Measurements from ENCODE around the gene DUSP22.

DUSP22 gene

GRCh38 chr6:319177-320131 lies 27.2 kb downstream of the DUSP22 start:
- Histone ChIP-seq H3K79me1 (ENCODE audit: low read length) (no peaks in the 10 kb centered on the region), H2BK5ac (ENCODE audit: low read depth, low read length, poor library complexity) (no peak overlapping the region)
- whole genome bisulfite sequencing (ENCODE audit: extremely low coverage, insufficient coverage, insufficient read length) = no CpG with 5 or more reads among the region's 14 CpGs

GRCh38 chr6:320351-321157 lies 28.3 kb downstream of the DUSP22 start:
- H3K79me2 ChIP-seq (ENCODE audit: control insufficient read depth, insufficient read depth, low read length, poor library complexity) = no peaks in the 10 kb centered on the region
- H3K4ac ChIP-seq (ENCODE audit: low read depth, low read length) = no peak overlapping the region

More at GRCh38 chr6:319177-320131, 27.2 kb downstream of the DUSP22 start:
- Histone ChIP-seq H3K79me2 (ENCODE audit: control insufficient read depth, insufficient read depth, low read length, poor library complexity) (no peaks in the 10 kb centered on the region), H3K36me3 (ENCODE audit: control insufficient read depth in 1 of 2, insufficient read depth in 2 of 2, low read length in 2 of 2) (peaks cover 0 to 2% of the 10 kb centered on the region in 2 experiments), H3K14ac (ENCODE audit: low read length) (no peak overlapping the region), H3K4me3 (ENCODE audit: low read depth, low read length) (no peak overlapping the region), H4K12ac (ENCODE audit: low read depth, low read length) (no peak overlapping the region), H3K4me1 (ENCODE audit: control insufficient read depth in 1 of 2, insufficient read depth in 2 of 2, low read length in 2 of 2) (no peaks in the 10 kb centered on the region), H4K8ac (ENCODE audit: low read depth, low read length) (no peak overlapping the region), H2AFZ (ENCODE audit: insufficient read depth, low read length, poor library complexity) (no peak overlapping the region), H3K9me3 (ENCODE audit: insufficient read depth, low read depth, low read length) (peaks cover 40% of the 10 kb centered on the region), H3K27me3 (ENCODE audit: insufficient read depth, low read length) (no peaks in the 10 kb centered on the region), H3K27ac (ENCODE audit: low read depth, low read length) (no peak overlapping the region), H3K18ac (ENCODE audit: low read length) (no peak overlapping the region), H2BK12ac (ENCODE audit: low read length) (no peak overlapping the region), H3K4ac (ENCODE audit: low read depth, low read length) (no peak overlapping the region), H3K23ac (ENCODE audit: low read length) (no peak overlapping the region), H3K9ac (ENCODE audit: low read length) (no peak overlapping the region), H4K91ac (ENCODE audit: low read depth, low read length) (no peak overlapping the region), H2BK120ac (ENCODE audit: insufficient read depth, low read length, poor library complexity) (no peak overlapping the region), H3K4me2 (ENCODE audit: low read length) (no peak overlapping the region), H2AK5ac (ENCODE audit: low read length) (no peak overlapping the region)
- DNase-seq = no peak

GRCh38 chr6:321158-321438 lies 28.8 kb downstream of the DUSP22 start:
- H3K79me1 ChIP-seq (ENCODE audit: low read length) = no peaks in the 10 kb centered on the region
- H3K9me3 ChIP-seq (ENCODE audit: insufficient read depth, low read depth, low read length) = peaks cover 48% of the 10 kb centered on the region
- H3K79me2 ChIP-seq (ENCODE audit: control insufficient read depth, insufficient read depth, low read length, poor library complexity) = no peaks in the 10 kb centered on the region
- H4K12ac ChIP-seq (ENCODE audit: low read depth, low read length) = no peak overlapping the region
- H4K8ac ChIP-seq (ENCODE audit: low read depth, low read length) = no peak overlapping the region
- no peaks in the 10 kb centered on the region for H3K36me3 ChIP-seq (ENCODE audit: control insufficient read depth in 1 of 2, insufficient read depth in 2 of 2, low read length in 2 of 2)
- no peak overlapping the region for H4K91ac ChIP-seq (ENCODE audit: low read depth, low read length)
- no peak overlapping the region for H2AFZ ChIP-seq (ENCODE audit: insufficient read depth, low read length, poor library complexity)
- H3K14ac ChIP-seq (ENCODE audit: low read length) = no peak overlapping the region
- no peak overlapping the region for H2BK12ac ChIP-seq (ENCODE audit: low read length)
- H2BK120ac ChIP-seq (ENCODE audit: insufficient read depth, low read length, poor library complexity) = no peak overlapping the region
- H3K4ac ChIP-seq (ENCODE audit: low read depth, low read length) = no peak overlapping the region
- no peak overlapping the region for H2BK5ac ChIP-seq (ENCODE audit: low read depth, low read length, poor library complexity)
- no peaks in the 10 kb centered on the region for H3K4me1 ChIP-seq (ENCODE audit: control insufficient read depth in 1 of 2, insufficient read depth in 2 of 2, low read length in 2 of 2)
- H3K9ac ChIP-seq (ENCODE audit: low read length) = no peak overlapping the region
- no CpG with 5 or more reads among the region's 1 CpG for WGBS (ENCODE audit: extremely low coverage, insufficient coverage, insufficient read length)
- H3K4me3 ChIP-seq (ENCODE audit: low read depth, low read length) = no peak overlapping the region
- H3K27me3 ChIP-seq (ENCODE audit: insufficient read depth, low read length) = no peaks in the 10 kb centered on the region
- no peak overlapping the region for H3K4me2 ChIP-seq (ENCODE audit: low read length)
- H3K23ac ChIP-seq (ENCODE audit: low read length) = no peak overlapping the region
- H3K27ac ChIP-seq (ENCODE audit: low read depth, low read length) = no peak overlapping the region
- no peak overlapping the region for H3K18ac ChIP-seq (ENCODE audit: low read length)
- no peak for DNase-seq
- H2AK5ac ChIP-seq (ENCODE audit: low read length) = no peak overlapping the region

More at GRCh38 chr6:320351-321157, 28.3 kb downstream of the DUSP22 start:
- no peak for DNase-seq
- Histone ChIP-seq H2AFZ (ENCODE audit: insufficient read depth, low read length, poor library complexity) (no peak overlapping the region), H2BK120ac (ENCODE audit: insufficient read depth, low read length, poor library complexity) (no peak overlapping the region), H3K27ac (ENCODE audit: low read depth, low read length) (no peak overlapping the region), H3K14ac (ENCODE audit: low read length) (no peak overlapping the region), H2BK5ac (ENCODE audit: low read depth, low read length, poor library complexity) (no peak overlapping the region), H3K23ac (ENCODE audit: low read length) (no peak overlapping the region), H3K27me3 (ENCODE audit: insufficient read depth, low read length) (no peaks in the 10 kb centered on the region), H3K18ac (ENCODE audit: low read length) (no peak overlapping the region), H4K91ac (ENCODE audit: low read depth, low read length) (no peak overlapping the region), H3K9ac (ENCODE audit: low read length) (no peak overlapping the region), H2AK5ac (ENCODE audit: low read length) (no peak overlapping the region), H2BK12ac (ENCODE audit: low read length) (no peak overlapping the region), H4K8ac (ENCODE audit: low read depth, low read length) (no peak overlapping the region), H4K12ac (ENCODE audit: low read depth, low read length) (no peak overlapping the region), H3K4me1 (ENCODE audit: control insufficient read depth in 1 of 2, insufficient read depth in 2 of 2, low read length in 2 of 2) (no peaks in the 10 kb centered on the region), H3K4me3 (ENCODE audit: low read depth, low read length) (no peak overlapping the region), H3K79me1 (ENCODE audit: low read length) (no peaks in the 10 kb centered on the region), H3K9me3 (ENCODE audit: insufficient read depth, low read depth, low read length) (peaks cover 45% of the 10 kb centered on the region), H3K36me3 (ENCODE audit: control insufficient read depth in 1 of 2, insufficient read depth in 2 of 2, low read length in 2 of 2) (peaks cover 0 to 2% of the 10 kb centered on the region in 2 experiments), H3K4me2 (ENCODE audit: low read length) (no peak overlapping the region)
- WGBS (ENCODE audit: extremely low coverage, insufficient coverage, insufficient read length) = no CpG with 5 or more reads among the region's 13 CpGs

GRCh38 chr6:321536-322258 lies 29.4 kb downstream of the DUSP22 start:
- no peaks in the 10 kb centered on the region for H3K36me3 ChIP-seq (ENCODE audit: control insufficient read depth in 1 of 2, insufficient read depth in 2 of 2, low read length in 2 of 2)
- no peak overlapping the region for H2AK5ac ChIP-seq (ENCODE audit: low read length)
- H3K14ac ChIP-seq (ENCODE audit: low read length) = no peak overlapping the region
- no peak overlapping the region for H3K23ac ChIP-seq (ENCODE audit: low read length)
- H3K4me1 ChIP-seq (ENCODE audit: control insufficient read depth in 1 of 2, insufficient read depth in 2 of 2, low read length in 2 of 2) = no peaks in the 10 kb centered on the region
- no peak overlapping the region for H3K4me3 ChIP-seq (ENCODE audit: low read depth, low read length)
- H4K91ac ChIP-seq (ENCODE audit: low read depth, low read length) = no peak overlapping the region
- no peak overlapping the region for H2BK5ac ChIP-seq (ENCODE audit: low read depth, low read length, poor library complexity)
- H3K79me2 ChIP-seq (ENCODE audit: control insufficient read depth, insufficient read depth, low read length, poor library complexity) = no peaks in the 10 kb centered on the region
- H3K9me3 ChIP-seq (ENCODE audit: insufficient read depth, low read depth, low read length) = peaks cover 50% of the 10 kb centered on the region
- H3K9ac ChIP-seq (ENCODE audit: low read length) = no peak overlapping the region
- no peaks in the 10 kb centered on the region for H3K27me3 ChIP-seq (ENCODE audit: insufficient read depth, low read length)
- DNase-seq = no peak
- H3K4me2 ChIP-seq (ENCODE audit: low read length) = no peak overlapping the region
- no peak overlapping the region for H3K18ac ChIP-seq (ENCODE audit: low read length)
- no peak overlapping the region for H4K8ac ChIP-seq (ENCODE audit: low read depth, low read length)
- H3K27ac ChIP-seq (ENCODE audit: low read depth, low read length) = no peak overlapping the region
- H3K4ac ChIP-seq (ENCODE audit: low read depth, low read length) = no peak overlapping the region
- no CpG with 5 or more reads among the region's 3 CpGs for WGBS (ENCODE audit: extremely low coverage, insufficient coverage, insufficient read length)
- H2BK12ac ChIP-seq (ENCODE audit: low read length) = no peak overlapping the region
- H3K79me1 ChIP-seq (ENCODE audit: low read length) = no peaks in the 10 kb centered on the region
- no peak overlapping the region for H4K12ac ChIP-seq (ENCODE audit: low read depth, low read length)
- H2BK120ac ChIP-seq (ENCODE audit: insufficient read depth, low read length, poor library complexity) = no peak overlapping the region
- H2AFZ ChIP-seq (ENCODE audit: insufficient read depth, low read length, poor library complexity) = no peak overlapping the region
